COR-L47 (cell line): ENCODE measurements around the gene HS6ST1.

ENCODE experiments used
- DNase-seq: peaks from one replicate; lab custom pipeline; 2025; lab: John Stamatoyannopoulos, UW

HS6ST1 gene

DNA sequence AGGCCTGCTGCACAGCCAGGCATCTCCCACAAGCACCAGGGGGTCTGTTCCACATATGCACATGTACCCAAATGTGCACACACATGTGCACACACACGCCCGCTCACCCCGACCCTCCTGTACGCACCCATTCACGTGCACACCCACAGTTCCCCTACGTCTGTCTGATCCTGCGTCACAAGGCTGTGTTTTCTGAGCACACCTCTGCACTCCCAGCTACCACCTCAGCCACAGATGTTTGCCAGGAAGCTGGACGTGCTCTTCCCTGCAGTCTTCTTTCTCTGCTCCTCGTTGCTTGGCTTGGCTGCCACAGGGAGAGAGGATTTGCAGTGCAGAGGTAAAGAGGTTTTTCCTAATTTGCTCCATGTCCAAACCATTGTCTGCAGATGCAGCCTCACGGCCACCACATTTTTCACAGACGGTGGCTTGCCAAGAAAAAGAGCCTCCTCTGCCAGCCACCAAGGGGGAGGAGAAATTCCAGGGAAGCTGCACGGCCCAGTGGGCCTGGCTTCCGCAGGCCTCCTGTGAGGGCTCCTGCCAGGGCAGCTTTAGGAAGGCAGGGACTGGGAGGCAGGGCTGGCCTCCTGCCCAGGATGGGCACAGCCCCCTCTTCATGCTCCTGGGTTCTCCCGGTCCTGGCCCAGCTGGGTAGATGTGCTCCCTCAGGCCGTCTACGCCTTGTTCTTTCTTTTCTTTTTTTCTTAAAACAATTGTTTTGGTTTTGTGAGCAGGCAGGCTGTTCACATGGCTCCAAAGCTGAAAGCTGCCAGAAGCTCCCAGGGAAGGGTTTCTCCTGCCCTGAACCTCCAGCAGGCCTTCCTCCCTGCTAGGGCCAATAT, 29.3 kb upstream of the HS6ST1 start:
- DNase-seq: peak; percentile 75

DNA sequence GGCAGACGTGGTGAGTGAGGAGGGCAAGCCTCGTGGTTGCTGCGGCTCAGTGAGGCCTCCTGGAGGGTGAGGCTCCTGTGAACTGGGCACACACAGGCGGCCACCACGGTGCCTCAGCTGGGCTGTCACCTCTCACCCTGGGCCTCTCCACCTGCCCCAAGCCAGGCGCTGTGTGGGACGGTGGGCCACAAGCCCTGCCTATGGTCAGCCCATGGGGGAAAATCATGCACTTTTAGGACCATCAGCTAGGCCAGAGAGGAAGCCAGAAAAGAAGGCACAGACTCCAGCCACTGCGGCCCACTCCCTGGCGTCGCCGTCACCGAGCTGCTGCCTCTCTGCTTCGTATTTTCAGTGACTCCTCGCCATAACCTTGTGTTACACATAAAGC, 28.5 kb upstream of the HS6ST1 start:
- DNase-seq: no peak

GRCh38 chr2:128346291-128347170, 27.9 kb upstream of the HS6ST1 start:
- DNase-seq: no peak

DNA sequence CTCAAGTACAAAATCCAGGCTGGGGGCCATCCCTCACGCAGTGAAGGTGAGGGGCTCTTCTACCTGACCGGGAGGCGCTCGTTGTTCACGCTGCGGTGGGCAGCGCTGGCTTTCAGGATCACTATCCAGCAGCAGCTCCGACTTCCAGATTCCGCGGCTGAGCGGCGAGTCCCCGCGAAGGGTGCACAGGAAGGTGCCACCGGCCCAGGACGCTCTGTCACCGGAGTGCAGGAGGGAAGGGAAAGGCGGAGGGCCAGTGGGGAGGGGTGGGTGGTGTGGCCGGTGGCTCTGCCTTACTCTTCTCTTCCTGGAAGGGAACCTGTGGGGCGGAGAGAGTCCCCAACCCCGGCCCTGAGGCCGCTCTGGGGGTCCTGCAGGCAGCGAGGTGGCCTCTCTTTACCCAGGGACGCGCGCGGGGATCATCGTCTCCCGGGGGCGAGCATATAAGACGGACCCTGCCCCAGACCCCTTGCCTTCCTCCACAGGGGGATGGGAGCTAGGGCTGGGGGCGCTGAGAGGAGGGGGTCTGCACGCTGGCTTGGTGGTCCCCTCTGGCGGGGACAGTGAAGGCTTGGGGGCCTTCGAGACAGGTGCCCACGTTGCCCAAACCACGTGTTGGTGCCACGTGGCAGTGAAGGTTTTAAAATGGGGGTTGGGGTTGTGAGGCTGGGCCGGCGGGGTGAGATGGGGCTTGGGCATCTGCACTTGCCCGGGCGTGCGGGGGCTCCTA, 26.9 kb upstream of the HS6ST1 start:
- DNase-seq: no peak

DNA sequence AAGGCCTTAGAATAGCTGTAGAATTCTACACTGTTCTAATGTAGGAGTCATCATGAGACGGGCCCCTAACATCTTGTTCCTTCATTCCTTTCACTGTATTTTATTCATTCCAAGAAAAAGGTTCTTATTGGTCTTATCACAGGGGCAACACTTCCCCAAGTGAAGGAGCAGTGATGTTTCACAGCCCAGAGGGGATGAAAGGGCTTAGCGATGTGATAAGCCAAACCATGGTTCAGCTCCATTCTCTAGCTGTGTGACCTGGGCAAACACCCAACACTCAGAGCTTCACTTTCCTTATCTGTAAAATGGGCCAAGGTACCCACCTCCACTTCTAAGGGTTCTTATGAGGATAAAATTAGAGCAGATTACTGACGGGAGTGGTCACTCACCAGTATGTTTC, 25.4 kb upstream of the HS6ST1 start:
- no peak for DNase-seq

DNA sequence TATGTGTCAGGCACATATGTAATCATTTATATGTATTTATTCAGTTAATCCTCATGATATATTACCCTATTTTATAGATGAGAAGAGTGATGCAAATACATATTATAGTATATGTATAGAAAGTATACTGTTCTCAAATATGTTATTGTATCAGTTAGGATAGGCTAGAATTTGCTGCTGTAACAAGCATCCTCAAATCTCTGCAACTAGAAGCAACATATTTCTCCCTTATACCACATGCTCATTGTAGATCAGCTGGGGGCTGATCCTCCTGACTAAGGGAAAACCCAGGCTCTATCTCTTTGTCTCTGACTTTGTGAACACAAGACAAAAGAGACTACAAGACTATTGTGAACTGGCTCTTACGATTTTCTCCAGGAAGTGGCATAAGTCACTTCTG, 24.8 kb upstream of the HS6ST1 start:
- no peak for DNase-seq

GRCh38 chr2:128342550-128342949, 23.9 kb upstream of the HS6ST1 start:
- no peak for DNase-seq

DNA sequence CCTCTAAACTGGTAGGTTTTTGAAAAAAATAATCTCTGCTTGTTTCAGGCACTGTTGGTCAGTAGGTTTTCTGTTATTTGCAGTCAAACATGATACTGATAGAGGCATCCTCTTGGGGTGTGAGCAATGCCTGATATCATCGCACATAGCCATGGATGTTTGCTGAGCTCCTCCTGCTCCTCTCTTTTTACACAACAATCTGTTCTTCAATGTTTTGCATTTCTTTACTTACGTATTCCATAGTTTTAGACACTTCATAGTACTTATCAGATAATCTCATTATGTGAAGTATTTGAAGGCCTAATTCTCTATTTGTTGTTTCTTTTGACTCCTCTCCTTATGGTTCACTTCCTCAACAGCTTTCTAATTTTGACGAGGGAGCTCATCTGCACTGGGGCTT, 23.0 kb upstream of the HS6ST1 start:
- no peak for DNase-seq

DNA sequence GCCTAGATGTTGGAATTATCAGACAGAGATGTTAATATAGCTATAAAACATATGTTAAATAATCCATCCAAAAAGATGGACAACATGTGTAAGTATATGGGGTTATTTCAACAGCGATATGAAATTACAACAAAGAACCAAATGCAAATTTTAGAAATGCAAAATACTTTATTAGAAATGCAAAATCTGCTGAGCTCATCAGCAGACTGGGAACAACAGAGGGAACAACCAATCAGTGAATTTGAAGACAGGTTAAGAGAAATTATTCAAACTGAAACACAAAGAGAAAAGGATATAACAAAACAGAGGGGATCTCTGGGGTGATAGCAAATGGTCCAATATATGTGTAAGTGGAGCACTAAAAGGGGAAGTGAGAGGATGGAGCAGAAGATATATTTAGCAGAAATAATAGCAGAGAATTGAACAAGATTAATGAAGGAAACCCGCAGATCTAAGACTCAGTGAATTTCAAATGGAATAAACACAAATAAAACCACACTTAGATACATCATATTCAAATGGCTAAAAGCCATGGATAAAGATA, 13.5 kb upstream of the HS6ST1 start:
- DNase-seq: no peak

GRCh38 chr2:128330583-128330982, 11.9 kb upstream of the HS6ST1 start:
- DNase-seq: no peak

DNA sequence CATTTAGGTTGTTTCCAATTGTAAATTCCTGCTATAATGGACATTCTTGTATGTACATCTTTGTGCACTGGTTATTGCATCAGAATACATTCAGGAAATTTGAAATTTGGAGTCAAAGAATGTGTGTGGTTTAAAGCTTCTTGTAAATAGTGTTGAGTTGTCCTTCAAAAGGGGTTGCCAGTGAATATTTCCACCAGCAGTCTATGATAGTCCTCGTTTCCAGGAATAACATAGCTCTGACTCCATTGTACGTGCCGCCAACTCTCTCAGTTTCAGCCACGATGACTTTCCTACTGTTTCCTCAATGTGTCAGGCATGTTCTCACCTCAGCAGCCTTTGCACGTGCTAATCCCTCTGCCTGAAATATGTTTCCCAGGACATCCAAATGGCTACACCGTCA, 10.9 kb upstream of the HS6ST1 start:
- DNase-seq: no peak

DNA sequence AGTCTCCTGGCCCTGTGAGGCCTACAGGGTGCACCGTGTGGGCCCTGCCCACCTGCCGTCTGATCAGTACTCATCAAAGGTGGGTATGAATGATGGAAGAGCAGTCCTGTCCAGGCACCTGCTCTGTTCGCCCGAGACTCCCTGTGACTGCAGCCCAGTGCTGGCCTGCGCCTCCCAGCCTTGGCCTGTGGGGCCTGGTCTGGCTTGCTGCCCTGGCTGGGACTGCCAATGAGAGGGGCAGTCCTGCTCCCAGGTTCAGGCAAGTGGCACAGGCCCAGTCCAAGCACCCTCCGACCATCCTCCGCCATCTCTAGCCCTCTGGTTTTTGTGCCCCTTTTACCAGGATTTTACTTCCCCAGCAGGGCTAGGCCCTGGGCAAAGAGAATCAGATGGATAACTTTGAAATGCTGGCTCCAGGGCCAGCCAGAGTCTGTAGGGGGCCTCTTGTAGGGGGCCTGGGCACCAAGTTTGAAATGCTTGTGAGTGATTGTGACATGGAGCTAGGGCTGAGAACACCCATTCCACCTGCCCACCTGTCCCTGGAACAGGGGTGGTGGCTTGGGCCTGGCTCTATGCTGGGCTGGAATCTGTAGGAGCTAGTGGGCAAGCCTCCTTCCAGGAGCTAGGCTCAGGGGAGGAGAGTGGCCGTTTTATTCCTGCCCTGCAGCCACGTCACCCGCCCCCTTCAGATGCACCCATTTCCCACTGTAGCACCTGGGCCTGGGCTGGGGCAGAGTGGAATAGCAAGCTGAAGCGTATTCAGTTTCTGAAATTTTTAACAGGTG, 8.7 kb upstream of the HS6ST1 start:
- DNase-seq: no peak

DNA sequence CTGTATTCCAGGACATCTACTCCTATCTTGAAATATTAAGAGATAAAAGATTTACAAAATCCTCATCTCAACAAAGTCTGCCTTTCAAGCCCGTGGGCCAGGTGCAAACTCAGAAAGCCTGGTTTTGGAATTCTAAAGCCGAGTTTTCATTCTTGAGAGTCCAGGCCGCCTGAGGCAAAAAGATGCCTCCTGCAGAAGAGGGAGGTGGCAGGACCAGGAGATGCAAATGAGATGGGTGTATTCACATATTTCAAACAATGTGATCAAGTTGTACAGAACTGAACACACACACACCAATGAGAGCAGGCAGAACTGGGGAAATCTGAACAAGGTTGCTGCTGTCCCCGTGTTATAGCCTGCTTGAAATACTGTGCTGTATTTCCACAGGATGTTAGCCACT, 7.7 kb upstream of the HS6ST1 start:
- DNase-seq: no peak

DNA sequence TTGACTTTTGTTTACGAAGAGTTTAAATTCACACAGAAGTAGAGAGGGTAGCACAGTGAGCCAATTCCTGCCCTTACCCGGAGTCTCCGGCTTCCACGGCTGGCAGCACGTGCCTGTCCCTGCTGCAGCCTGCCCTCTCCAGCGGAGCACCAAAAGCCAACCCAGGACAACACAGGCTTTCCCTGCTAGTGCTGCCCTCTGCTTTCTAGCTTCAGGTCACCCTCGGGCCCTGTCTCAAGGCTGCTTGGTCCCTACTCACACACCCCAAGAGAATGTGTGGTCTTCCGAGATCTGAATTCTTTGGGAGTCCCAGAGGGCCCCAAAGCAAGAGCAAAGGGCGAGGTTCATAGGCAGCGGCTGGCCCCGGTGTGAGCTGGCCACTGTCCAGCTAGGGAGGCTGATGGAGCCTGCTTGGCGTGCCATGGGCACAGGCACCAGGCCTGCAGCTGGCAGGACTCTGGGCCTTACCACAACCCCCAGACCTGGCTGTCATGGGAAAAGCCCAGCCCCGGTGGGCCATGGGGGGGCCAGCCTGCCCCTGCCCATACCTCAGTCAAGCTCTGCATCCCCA, 7.0 kb upstream of the HS6ST1 start:
- no peak for DNase-seq

- no peak for DNase-seq
Observed at GRCh38 chr2:128324897-128325410, 6.3 kb upstream of the HS6ST1 start.

DNA sequence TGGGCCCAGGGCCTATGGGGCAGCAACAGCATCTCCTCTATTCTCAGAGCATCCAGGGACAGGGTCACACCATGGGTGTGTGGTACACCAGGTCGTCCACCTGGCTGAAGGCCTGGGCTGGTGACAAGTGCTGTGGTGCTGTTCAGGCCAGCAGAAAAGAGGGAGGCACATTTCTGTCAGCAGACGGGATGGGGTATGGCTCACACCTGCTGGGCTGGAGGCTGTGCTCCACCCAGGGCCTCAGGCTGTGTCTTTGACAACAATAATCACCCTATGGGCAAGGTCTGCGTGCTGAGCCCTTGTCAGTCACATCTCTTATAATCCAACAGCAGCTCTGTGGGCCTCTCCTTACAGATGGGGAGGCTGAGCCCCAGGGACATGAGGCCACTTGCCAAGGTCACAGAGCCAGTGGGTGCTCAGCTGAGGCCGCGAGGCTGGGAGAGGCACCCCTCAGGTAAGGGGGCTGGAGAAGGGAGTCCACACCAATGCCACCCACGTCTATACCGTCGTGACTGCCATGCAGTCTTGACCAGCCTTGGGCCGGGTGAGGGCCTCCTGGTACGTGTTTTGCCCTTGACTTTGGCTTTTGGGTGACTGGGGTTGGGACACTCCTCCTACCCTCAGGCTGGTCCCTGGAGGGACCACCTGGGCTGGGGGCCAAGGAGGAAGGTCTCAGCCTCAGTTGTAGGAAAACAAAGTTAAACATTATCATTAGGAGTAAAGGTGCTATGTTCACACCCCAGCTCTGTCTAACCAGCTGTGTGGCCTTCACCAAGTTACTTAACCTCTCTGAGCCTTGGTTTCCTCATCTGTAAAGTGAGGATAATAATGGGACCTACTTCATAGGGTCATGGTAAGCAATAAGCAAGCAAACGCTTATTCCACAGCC, 5.6 kb upstream of the HS6ST1 start:
- DNase-seq: no peak

DNA sequence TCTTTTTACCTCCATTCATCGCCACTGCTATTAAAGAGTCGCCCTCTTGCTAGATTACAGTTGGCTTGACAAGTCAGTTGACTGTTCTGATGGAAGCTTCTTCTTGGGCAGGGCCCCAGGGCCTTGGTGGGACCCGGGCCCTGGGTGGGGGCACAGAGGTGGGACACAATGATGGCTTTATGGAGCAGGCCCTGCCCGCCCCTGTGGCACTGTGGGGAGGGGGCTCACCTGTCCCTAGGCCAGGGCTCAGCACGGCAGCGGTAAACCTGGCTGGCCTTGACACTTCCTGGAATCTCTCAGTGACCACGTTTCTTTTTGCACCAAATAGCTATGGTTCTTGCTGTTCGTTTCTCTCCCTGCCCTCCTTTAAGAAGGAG, 4.9 kb upstream of the HS6ST1 start:
- no peak for DNase-seq

DNA sequence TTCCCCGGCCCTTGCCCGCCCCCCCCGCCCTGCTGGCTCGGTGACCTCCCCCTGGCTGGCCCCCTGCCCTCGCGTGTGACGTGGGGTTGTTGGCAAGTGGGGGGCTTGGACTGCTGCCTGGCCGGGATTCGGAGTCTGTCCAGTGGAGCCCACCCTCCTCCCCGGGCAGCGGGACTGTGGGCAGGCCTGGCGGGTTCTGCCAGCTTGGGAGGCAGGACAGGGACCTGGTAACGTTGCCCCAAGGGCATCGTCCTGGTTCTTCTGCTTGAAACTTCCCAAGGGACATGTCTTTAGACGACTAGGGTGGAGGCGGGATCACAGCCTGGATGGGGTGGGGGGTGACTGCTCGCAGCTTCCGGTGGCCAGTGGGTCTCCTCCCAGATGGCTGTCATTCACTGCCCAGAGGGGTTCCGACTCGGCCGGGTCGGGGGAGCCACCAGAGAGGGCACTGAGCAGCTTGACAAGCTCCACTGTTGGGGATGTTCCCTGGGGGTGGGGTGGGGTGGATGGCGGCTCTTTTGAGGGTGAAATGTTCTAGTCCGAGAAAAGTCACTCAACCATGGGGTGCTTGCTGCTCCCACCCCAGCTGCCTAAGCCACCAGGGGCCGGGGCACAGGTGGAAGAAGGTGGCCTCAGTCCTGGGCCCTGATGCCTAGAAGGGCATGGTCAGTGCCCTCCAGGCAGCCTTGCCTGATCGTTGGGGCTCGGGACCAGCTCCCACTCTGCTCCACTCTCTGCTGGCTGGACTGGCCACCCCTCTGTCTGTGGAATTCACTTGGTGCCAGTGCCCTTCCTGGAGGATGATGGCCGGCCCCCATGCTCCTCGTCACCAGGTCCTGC, 4.3 kb upstream of the HS6ST1 start:
- DNase-seq: no peak
